Adrenal gland (tissue), 5 donors: ENCODE results near the gene PRL.

Experiments
- CTCF ChIP-seq, 6 experiments: fragments of 450-650 bp in 4 of 6; fragments of 200-600 bp in 2 of 6; sonication (generic) in 1 of 6; IDR thresholded peaks; 1 replicate in 5 of 6; 2 replicates in 1 of 6; pipeline versions ENCODE4 v1.5.1 to v1.8.0; 2016 to 2021; ENCODE audit warnings: antibody characterized with exemption in 6 of 6, mild to moderate bottlenecking in 2 of 6, moderate library complexity in 1 of 6
- POLR2A ChIP-seq, 2 donors: fragments of 450-650 bp; IDR thresholded peaks; one replicate each; pipeline ENCODE4 v1.6.1; 2017; ENCODE audit warnings: antibody characterized with exemption in 2 of 2, mild to moderate bottlenecking in 2 of 2, moderate library complexity in 1 of 2
- donor health status: DM: no; HTN: no; CAD: no.

DNA sequence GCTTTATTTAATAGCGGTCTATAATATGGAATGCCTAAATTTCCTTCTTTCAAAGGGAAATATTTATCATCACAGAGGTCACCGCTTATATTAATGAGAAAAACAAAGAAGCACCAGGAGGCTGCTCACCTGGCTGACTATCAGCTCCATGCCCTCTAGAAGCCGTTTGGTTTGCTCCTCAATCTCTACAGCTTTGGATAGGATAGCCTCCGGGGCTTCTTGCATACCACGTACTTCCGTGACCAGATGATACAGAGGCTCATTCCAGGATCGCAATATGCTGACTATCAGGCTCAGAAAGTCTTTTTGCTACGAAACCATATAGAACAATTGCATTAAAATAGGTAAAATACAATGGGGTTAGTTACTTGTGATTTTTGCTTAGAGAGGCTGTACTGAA lies 6.8 kb downstream of the PRL start:
- TF ChIP-seq CTCF (IDR thresholded peaks at IDR 0.05), result no peak
- TF ChIP-seq POLR2A (IDR thresholded peaks at IDR 0.05), result no peak
